ENCODE data around the gene FZR1.

The FZR1 gene

GRCh38 chr19:3505598-3506383 lies at the start of gene FZR1:
TSS of gene FZR1 (plus strand) at chr19:3506311. CDS start at chr19:3522990, 16,679 bp downstream.
- peak; percentile 99 for DNase-seq

GRCh38 chr19:3456925-3457527 lies 49.1 kb upstream of the FZR1 start:
- no peak for DNase-seq

GRCh38 chr19:3457528-3458228 lies 48.4 kb upstream of the FZR1 start:
- peak; percentile 50 for DNase-seq

GRCh38 chr19:3458229-3459088 lies 47.7 kb upstream of the FZR1 start:
- DNase-seq = peak; percentile 69

- DNase-seq = peak; percentile 94
Observed at GRCh38 chr19:3459089-3459881, 46.8 kb upstream of the FZR1 start.

- no peak for DNase-seq
Observed at GRCh38 chr19:3459965-3460582, 46.0 kb upstream of the FZR1 start.

- DNase-seq = no peak
Observed at GRCh38 chr19:3462991-3463713, 43.0 kb upstream of the FZR1 start.

GRCh38 chr19:3463714-3464586 lies 42.2 kb upstream of the FZR1 start:
- no peak for DNase-seq

GRCh38 chr19:3464587-3465235 lies 41.4 kb upstream of the FZR1 start:
- DNase-seq = no peak

GRCh38 chr19:3465552-3465951 lies 40.6 kb upstream of the FZR1 start:
- no peak for DNase-seq

GRCh38 chr19:3466635-3467034 lies 39.5 kb upstream of the FZR1 start:
- no peak for DNase-seq

- DNase-seq = no peak
Observed at GRCh38 chr19:3467437-3468198, 38.5 kb upstream of the FZR1 start.

GRCh38 chr19:3468211-3468610 lies 37.9 kb upstream of the FZR1 start:
- DNase-seq = no peak

- no peak for DNase-seq
Observed at GRCh38 chr19:3469638-3470499, 36.2 kb upstream of the FZR1 start.

GRCh38 chr19:3470500-3471128 lies 35.5 kb upstream of the FZR1 start:
- no peak for DNase-seq

- DNase-seq = no peak
Observed at GRCh38 chr19:3471954-3472655, 34.0 kb upstream of the FZR1 start.
